ENCODE data around the gene SLIRP. TPM values are rescaled to one million over a fixed set of nuclear protein-coding genes. Genes with fewer than 3 reads are reported as not detected.
"Not testable (repeated sequence)": the region's sequence is repeated elsewhere in the genome, so short reads cannot be mapped to it uniquely, and the experiment has no call there.

SLIRP gene
- total RNA-seq, 1 donor from 2014 or later, result 114 TPM

GRCh38 chr14:77741438-77741837 is 33.5 kb downstream of the SLIRP start:
- DNase-seq (ENCODE audit: low read depth in 2 of 2), result no peak

GRCh38 chr14:77746064-77746702 is 38.3 kb downstream of the SLIRP start:
- DNase-seq (ENCODE audit: low read depth in 2 of 2), result no peak

GRCh38 chr14:77747425-77747824 is 39.5 kb downstream of the SLIRP start:
- not testable (repeated sequence) for DNase-seq (ENCODE audit: low read depth in 2 of 2)

GRCh38 chr14:77752266-77752665 is 44.4 kb downstream of the SLIRP start:
- DNase-seq (ENCODE audit: low read depth in 2 of 2), result no peak

GRCh38 chr14:77752799-77753516 is 45.1 kb downstream of the SLIRP start:
- DNase-seq (ENCODE audit: low read depth in 2 of 2), result no peak

- peak; percentile 71 to 97 for DNase-seq (ENCODE audit: low read depth in 2 of 2)
Measured at GRCh38 chr14:77760381-77761204, 52.7 kb downstream of the SLIRP start, which contains the start of gene SNW1. SNW1 (minus strand) TSS chr14:77761156; CDS start chr14:77761127, 29 bp downstream.

GRCh38 chr14:77761205-77761931 is 53.5 kb downstream of the SLIRP start:
- peak; percentile 32 to 96 for DNase-seq (ENCODE audit: low read depth in 2 of 2)

GRCh38 chr14:77763316-77763715 is 55.4 kb downstream of the SLIRP start:
- no peak for DNase-seq (ENCODE audit: low read depth in 2 of 2)

GRCh38 chr14:77763978-77764377 is 56.1 kb downstream of the SLIRP start:
- DNase-seq (ENCODE audit: low read depth in 2 of 2), result no peak

Other genes starting within 250 kb of the SLIRP start
- not detected in 2 replicates for gene ISM2, start 209.3 kb upstream of the SLIRP start, total RNA-seq
- gene SPTLC2, start 91.5 kb upstream of the SLIRP start, total RNA-seq, result 42.3 and 62.3 TPM in 2 replicates
- 5.9 and 6.7 TPM in 2 replicates for gene ALKBH1, start 80 bp upstream of the SLIRP start, total RNA-seq
- 28.6 and 33.3 TPM in 2 replicates for gene SNW1, start 53.1 kb downstream of the SLIRP start, total RNA-seq
- 2.4 TPM in 2 replicates for gene ADCK1, start 92.0 kb downstream of the SLIRP start, total RNA-seq

All from lung microvascular endothelial cell (primary cell).